Liver (tissue), 9 donors: ENCODE data around the gene GMCL1. TPM values are rescaled to one million over a fixed set of nuclear protein-coding genes. Genes with fewer than 3 reads are reported as not detected.

ENCODE experiments used
- DNase-seq: peaks from one replicate; pipeline ENCODE4 v3.0.0-alpha.2; 2017; ENCODE audit warnings: low spot score
- H3K27ac ChIP-seq, 2 donors: one replicate each; pipeline ENCODE4 v1.7.0; 2013; ENCODE audit warnings: inconsistent platforms in 2 of 2, low read length in 2 of 2, control low read depth in 1 of 2, low read depth in 1 of 2, mild to moderate bottlenecking in 1 of 2
- H3K27me3 ChIP-seq, 4 donors: one replicate each; pipeline versions ENCODE4 v1.6.1 to v1.7.0; 2013; ENCODE audit warnings: low read length in 3 of 4, inconsistent platforms in 1 of 4, mild to moderate bottlenecking in 1 of 4, moderate library complexity in 1 of 4; ENCODE audit not compliant: control insufficient read depth in 4 of 4, insufficient read depth in 4 of 4
- H3K36me3 ChIP-seq, 4 donors: one replicate each; pipeline versions ENCODE4 v1.6.1 to v1.7.0; 2013; ENCODE audit warnings: low read length in 3 of 4, mild to moderate bottlenecking in 3 of 4, low read depth in 1 of 4, moderate library complexity in 1 of 4; ENCODE audit not compliant: control insufficient read depth in 4 of 4, insufficient read depth in 3 of 4
- H3K4me1 ChIP-seq, 4 donors: one replicate each; pipeline versions ENCODE4 v1.6.1 to v1.7.0; 2013; ENCODE audit warnings: low read length in 3 of 4, mild to moderate bottlenecking in 3 of 4, moderate library complexity in 1 of 4; ENCODE audit not compliant: control insufficient read depth in 4 of 4, insufficient read depth in 4 of 4
- H3K4me3 ChIP-seq, 3 donors: one replicate each; pipeline versions ENCODE4 v1.6.1 to v1.7.0; 2013; ENCODE audit warnings: low read length in 3 of 3, control low read depth in 1 of 3, low read depth in 1 of 3, mild to moderate bottlenecking in 1 of 3
- H3K9ac ChIP-seq, 2 donors: one replicate each; pipeline ENCODE4 v1.7.0; 2013; ENCODE audit warnings: low read length in 2 of 2, mild to moderate bottlenecking in 2 of 2, moderate library complexity in 2 of 2, control low read depth in 1 of 2, low read depth in 1 of 2
- H3K9me3 ChIP-seq, 4 donors: one replicate each; pipeline versions ENCODE4 v1.6.1 to v1.7.0; 2013; ENCODE audit warnings: low read length in 3 of 4; ENCODE audit not compliant: control insufficient read depth in 4 of 4
- EGR1 ChIP-seq, 2 donors: IDR thresholded peaks; 2 replicates each; pipeline ENCODE4 v1.6.1; 2016 to 2018; ENCODE audit warnings: antibody characterized with exemption in 2 of 2, low read depth in 2 of 2
- FOXA1 ChIP-seq: IDR thresholded peaks from 2 replicates; pipeline ENCODE4 v1.6.1; 2016; ENCODE audit warnings: antibody characterized with exemption
- FOXA2 ChIP-seq: IDR thresholded peaks from 2 replicates; pipeline ENCODE4 v1.6.1; 2016; ENCODE audit warnings: antibody characterized with exemption
- GABPA ChIP-seq, 2 donors: IDR thresholded peaks in 1 of 2; conservative IDR thresholded peaks in 1 of 2; 2 replicates each; pipeline ENCODE4 v1.6.1; 2016; ENCODE audit warnings: antibody characterized with exemption in 2 of 2, mild to moderate bottlenecking in 1 of 2, moderate library complexity in 1 of 2
- HNF4A ChIP-seq, 2 donors: conservative IDR thresholded peaks; 2 replicates each; pipeline ENCODE4 v1.6.1; 2016; ENCODE audit warnings: antibody characterized with exemption in 2 of 2, mild to moderate bottlenecking in 2 of 2
- HNF4G ChIP-seq: IDR thresholded peaks from 2 replicates; pipeline ENCODE4 v1.6.1; 2016; ENCODE audit warnings: antibody characterized with exemption
- NR2F2 ChIP-seq: IDR thresholded peaks from 2 replicates; pipeline ENCODE4 v1.6.1; 2016; ENCODE audit warnings: antibody characterized with exemption
- RAD21 ChIP-seq, 2 donors: IDR thresholded peaks; 2 replicates each; pipeline ENCODE4 v1.6.1; 2016; ENCODE audit warnings: antibody characterized with exemption in 2 of 2, mild to moderate bottlenecking in 2 of 2
- RXRA ChIP-seq, 2 donors: IDR thresholded peaks; 2 replicates each; pipeline ENCODE4 v1.6.1; 2017 to 2018; ENCODE audit warnings: antibody characterized with exemption in 2 of 2, mild to moderate bottlenecking in 1 of 2
- SP1 ChIP-seq: IDR thresholded peaks from 2 replicates; pipeline ENCODE4 v1.6.1; 2018; ENCODE audit warnings: antibody characterized with exemption, mild to moderate bottlenecking
- TAF1 ChIP-seq: conservative IDR thresholded peaks from 2 replicates; pipeline ENCODE4 v1.6.1; 2016; ENCODE audit warnings: antibody characterized with exemption, mild to moderate bottlenecking
- YY1 ChIP-seq: IDR thresholded peaks from 2 replicates; pipeline ENCODE4 v1.6.1; 2016; ENCODE audit warnings: antibody characterized with exemption, mild to moderate bottlenecking
- WGBS: extraction: QIAGEN DNeasy Blood & Tissue Kit; methylation state at CpG from one replicate; pipeline ENCODE4 v1.1.7; 2013; 5-methylcytosine and 5-hydroxymethylcytosine counted together
- polyA plus RNA-seq, 2 donors: library from polyadenylated mRNA; stranded (reverse) in 1 of 2; unstranded in 1 of 2; fragments of 200-250 nt in 1 of 2; fragments of >200 nt in 1 of 2; fragmentation: Nextera tagmentation in 1 of 2; extraction: Ambion mirVana in 1 of 2; gene quantifications; one replicate each; pipeline versions ENCODE4 v1.2.1 to v1.2.3, GENCODE V29; 2013 to 2015
- total RNA-seq, 2 donors: library from RNA; depleted of rRNA; stranded (reverse); fragments of >200 nt; gene quantifications; one replicate each; pipeline ENCODE4 v1.2.3, GENCODE V29; 2014
- TF ChIP-seq, protein P1 (sequence below): IDR thresholded peaks from 2 replicates; pipeline ENCODE4 v1.6.1; 2016; ENCODE audit warnings: antibody characterized with exemption
- TF ChIP-seq, protein P2 (sequence below): IDR thresholded peaks from 2 replicates; pipeline ENCODE4 v1.6.1; 2016; ENCODE audit warnings: antibody characterized with exemption, mild to moderate bottlenecking
- TF ChIP-seq, protein P3 (sequence below): fragments of 150-350 bp; IDR thresholded peaks from 2 replicates; pipeline ENCODE4 v1.5.1; 2017; ENCODE audit warnings: improper control_type of control experiment, low read depth, low read length; ENCODE audit not compliant: missing input control
- TF ChIP-seq, protein P4 (sequence below): IDR thresholded peaks from 2 replicates; pipeline ENCODE4 v1.6.1; 2016; ENCODE audit warnings: antibody characterized with exemption
- donor health status: healthy.
- donor health status: healthy.
- donor health status: healthy.
- donor health status: healthy.
- donor health status: healthy.

The GMCL1 gene
- total and polyA plus RNA-seq, 4 donors, result 5.0 to 11.2 (median 7.0) TPM

DNA sequence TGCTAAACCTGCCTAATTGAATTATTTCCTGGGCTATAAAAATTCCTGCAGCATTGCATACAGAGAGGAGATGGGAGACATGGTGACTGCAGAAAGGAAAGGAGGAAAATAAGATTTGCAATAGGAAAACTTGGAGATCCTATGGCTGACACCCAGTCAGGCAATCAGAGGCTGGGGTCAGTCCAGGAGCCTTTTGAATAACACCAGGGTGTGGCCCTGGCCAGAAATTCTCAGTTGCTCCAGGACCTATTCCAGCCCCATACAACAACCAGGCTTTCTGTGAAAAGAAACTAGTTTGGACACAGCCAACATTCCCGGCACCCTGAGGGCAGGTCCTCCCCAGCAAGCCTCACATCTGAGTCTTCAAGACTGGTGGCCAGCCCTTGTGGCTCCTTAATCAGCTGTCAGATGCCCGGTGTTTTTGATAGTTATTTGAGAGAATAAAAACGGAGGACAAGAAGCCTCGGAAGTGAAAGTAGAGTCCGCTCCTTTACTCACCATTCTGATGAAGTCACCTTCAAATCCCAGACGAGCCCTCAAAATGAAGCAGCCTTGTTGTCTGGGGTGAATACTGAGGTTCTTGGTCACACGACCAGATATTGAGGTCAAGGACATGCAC is 31.1 kb upstream of the GMCL1 start:
- 56% methylated on average over 7 of the region's 7 CpGs for WGBS
- H3K4me3 ChIP-seq, result no peak overlapping the region
- DNase-seq, result no peak
- peaks cover 0 to 4% (median 0%) of the 10 kb centered on the region in 4 donors for H3K36me3 ChIP-seq
- H3K27me3 ChIP-seq, result no peaks in the 10 kb centered on the region
- TF ChIP-seq GABPA (IDR thresholded peaks at IDR 0.05 in 1 of 2, conservative IDR thresholded peaks at IDR 0.05 in 1 of 2) (no peak), NR2F2 (no peak), EGR1 (IDR thresholded peaks at IDR 0.05; ENCODE audit: low read depth in 2 of 2) (no peak), HNF4G (no peak), SP1 (no peak), RAD21 (IDR thresholded peaks at IDR 0.05) (no peak), YY1 (no peak), HNF4A (conservative IDR thresholded peaks at IDR 0.05) (no peak), RXRA (IDR thresholded peaks at IDR 0.05) (no peak), TAF1 (no peak), FOXA2 (no peak), FOXA1 (no peak)
- TF ChIP-seq, protein P1, sequence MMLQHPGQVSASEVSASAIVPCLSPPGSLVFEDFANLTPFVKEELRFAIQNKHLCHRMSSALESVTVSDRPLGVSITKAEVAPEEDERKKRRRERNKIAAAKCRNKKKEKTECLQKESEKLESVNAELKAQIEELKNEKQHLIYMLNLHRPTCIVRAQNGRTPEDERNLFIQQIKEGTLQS, result no peak
- TF ChIP-seq, protein P2, sequence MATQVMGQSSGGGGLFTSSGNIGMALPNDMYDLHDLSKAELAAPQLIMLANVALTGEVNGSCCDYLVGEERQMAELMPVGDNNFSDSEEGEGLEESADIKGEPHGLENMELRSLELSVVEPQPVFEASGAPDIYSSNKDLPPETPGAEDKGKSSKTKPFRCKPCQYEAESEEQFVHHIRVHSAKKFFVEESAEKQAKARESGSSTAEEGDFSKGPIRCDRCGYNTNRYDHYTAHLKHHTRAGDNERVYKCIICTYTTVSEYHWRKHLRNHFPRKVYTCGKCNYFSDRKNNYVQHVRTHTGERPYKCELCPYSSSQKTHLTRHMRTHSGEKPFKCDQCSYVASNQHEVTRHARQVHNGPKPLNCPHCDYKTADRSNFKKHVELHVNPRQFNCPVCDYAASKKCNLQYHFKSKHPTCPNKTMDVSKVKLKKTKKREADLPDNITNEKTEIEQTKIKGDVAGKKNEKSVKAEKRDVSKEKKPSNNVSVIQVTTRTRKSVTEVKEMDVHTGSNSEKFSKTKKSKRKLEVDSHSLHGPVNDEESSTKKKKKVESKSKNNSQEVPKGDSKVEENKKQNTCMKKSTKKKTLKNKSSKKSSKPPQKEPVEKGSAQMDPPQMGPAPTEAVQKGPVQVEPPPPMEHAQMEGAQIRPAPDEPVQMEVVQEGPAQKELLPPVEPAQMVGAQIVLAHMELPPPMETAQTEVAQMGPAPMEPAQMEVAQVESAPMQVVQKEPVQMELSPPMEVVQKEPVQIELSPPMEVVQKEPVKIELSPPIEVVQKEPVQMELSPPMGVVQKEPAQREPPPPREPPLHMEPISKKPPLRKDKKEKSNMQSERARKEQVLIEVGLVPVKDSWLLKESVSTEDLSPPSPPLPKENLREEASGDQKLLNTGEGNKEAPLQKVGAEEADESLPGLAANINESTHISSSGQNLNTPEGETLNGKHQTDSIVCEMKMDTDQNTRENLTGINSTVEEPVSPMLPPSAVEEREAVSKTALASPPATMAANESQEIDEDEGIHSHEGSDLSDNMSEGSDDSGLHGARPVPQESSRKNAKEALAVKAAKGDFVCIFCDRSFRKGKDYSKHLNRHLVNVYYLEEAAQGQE, result no peak
- TF ChIP-seq, protein P3, sequence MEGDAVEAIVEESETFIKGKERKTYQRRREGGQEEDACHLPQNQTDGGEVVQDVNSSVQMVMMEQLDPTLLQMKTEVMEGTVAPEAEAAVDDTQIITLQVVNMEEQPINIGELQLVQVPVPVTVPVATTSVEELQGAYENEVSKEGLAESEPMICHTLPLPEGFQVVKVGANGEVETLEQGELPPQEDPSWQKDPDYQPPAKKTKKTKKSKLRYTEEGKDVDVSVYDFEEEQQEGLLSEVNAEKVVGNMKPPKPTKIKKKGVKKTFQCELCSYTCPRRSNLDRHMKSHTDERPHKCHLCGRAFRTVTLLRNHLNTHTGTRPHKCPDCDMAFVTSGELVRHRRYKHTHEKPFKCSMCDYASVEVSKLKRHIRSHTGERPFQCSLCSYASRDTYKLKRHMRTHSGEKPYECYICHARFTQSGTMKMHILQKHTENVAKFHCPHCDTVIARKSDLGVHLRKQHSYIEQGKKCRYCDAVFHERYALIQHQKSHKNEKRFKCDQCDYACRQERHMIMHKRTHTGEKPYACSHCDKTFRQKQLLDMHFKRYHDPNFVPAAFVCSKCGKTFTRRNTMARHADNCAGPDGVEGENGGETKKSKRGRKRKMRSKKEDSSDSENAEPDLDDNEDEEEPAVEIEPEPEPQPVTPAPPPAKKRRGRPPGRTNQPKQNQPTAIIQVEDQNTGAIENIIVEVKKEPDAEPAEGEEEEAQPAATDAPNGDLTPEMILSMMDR, result no peak
- TF ChIP-seq, protein P4, sequence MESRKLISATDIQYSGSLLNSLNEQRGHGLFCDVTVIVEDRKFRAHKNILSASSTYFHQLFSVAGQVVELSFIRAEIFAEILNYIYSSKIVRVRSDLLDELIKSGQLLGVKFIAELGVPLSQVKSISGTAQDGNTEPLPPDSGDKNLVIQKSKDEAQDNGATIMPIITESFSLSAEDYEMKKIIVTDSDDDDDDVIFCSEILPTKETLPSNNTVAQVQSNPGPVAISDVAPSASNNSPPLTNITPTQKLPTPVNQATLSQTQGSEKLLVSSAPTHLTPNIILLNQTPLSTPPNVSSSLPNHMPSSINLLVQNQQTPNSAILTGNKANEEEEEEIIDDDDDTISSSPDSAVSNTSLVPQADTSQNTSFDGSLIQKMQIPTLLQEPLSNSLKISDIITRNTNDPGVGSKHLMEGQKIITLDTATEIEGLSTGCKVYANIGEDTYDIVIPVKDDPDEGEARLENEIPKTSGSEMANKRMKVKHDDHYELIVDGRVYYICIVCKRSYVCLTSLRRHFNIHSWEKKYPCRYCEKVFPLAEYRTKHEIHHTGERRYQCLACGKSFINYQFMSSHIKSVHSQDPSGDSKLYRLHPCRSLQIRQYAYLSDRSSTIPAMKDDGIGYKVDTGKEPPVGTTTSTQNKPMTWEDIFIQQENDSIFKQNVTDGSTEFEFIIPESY, result no peak
- H3K4me1 ChIP-seq, result peaks cover 0 to 27% (median 11%) of the 10 kb centered on the region in 4 donors
- peak overlapping the region in 1 of 2 donors; percentile 3 for H3K27ac ChIP-seq
- no peaks in the 10 kb centered on the region for H3K9me3 ChIP-seq
- no peak overlapping the region for H3K9ac ChIP-seq
